A673 (cell line): ENCODE data around the gene FAM89B.

Experiments used
- EZH2 ChIP-seq: fragments of 200-600 bp; sonication (generic); IDR thresholded peaks from 2 replicates; pipeline ENCODE4 v1.6.1; 2017; ENCODE audit warnings: borderline replicate concordance, low read depth, mild to moderate bottlenecking, mixed read lengths, antibody characterized with exemption, low read length; ENCODE audit not compliant: poor library complexity, severe bottlenecking
- TF ChIP-seq, protein P1 (sequence below): fragments of 300-800, 200-600 bp; sonication (generic); conservative IDR thresholded peaks from 2 replicates; pipeline ENCODE4 v1.5.1; 2017; ENCODE audit warnings: low read depth, mild to moderate bottlenecking, antibody characterized with exemption, low read length, moderate library complexity, mixed read lengths

DNA sequence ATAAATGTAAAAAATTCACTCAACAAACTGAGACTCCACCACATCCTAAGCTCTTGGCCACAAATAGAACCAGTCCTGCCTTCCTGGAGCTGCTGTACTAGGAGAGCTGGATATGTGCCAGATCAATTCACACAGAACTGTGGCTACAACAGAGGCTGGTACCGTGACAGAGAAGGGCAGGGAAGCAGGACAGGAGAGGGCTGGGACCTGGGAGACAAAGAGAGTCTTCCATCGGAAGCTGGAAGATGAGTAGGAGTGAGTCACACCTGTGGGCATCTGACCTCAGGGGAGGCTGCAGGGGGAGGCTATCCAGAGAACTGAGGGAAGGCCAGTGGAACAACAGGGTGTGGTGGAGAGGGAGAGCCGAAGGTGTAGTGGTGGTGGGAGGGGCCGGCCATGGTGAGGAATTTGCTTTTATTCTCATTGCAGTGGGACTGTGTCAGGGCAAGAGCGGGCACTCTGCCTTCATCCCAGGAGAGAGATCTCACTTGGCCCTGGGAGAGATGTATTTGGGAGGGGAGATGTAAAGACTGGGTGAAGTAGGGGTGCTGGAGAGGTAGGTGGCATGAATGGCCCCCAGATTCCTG lies 12.3 kb upstream of the FAM89B start:
- TF ChIP-seq, protein P1, sequence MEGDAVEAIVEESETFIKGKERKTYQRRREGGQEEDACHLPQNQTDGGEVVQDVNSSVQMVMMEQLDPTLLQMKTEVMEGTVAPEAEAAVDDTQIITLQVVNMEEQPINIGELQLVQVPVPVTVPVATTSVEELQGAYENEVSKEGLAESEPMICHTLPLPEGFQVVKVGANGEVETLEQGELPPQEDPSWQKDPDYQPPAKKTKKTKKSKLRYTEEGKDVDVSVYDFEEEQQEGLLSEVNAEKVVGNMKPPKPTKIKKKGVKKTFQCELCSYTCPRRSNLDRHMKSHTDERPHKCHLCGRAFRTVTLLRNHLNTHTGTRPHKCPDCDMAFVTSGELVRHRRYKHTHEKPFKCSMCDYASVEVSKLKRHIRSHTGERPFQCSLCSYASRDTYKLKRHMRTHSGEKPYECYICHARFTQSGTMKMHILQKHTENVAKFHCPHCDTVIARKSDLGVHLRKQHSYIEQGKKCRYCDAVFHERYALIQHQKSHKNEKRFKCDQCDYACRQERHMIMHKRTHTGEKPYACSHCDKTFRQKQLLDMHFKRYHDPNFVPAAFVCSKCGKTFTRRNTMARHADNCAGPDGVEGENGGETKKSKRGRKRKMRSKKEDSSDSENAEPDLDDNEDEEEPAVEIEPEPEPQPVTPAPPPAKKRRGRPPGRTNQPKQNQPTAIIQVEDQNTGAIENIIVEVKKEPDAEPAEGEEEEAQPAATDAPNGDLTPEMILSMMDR = no peak
- TF ChIP-seq EZH2 = no peak
